ENCODE data around the gene DPP10.

DNA sequence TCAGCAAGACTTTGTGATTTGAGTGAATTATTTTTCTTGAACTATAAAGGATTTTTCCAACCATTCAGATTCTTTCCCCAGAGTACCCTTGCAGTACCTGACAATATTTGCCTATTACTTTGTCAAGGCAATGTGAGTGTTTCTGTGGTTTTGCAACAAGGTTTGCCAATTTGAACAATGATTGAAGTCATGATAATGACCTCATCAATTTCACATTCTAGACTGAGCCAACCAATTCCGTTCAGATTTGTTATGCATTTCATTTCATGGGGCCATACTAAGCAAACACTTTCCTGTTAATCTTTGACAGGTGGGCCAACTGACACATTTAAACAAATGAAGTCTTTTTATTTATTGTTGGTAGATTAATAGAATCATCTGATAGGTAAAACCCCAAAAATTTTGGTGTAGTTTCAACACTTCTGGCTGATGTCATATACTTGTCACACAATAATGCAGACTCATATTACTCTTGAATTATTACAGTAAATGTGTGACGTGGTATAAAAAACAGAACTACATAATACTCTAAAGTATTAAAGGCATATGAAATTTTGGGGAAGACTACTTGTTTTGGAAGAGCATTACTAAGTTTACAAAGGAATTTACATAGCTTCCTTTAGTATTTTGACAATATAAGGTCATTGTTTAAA, 526.4 kb downstream of the DPP10 start:
- TF ChIP-seq, protein P1, sequence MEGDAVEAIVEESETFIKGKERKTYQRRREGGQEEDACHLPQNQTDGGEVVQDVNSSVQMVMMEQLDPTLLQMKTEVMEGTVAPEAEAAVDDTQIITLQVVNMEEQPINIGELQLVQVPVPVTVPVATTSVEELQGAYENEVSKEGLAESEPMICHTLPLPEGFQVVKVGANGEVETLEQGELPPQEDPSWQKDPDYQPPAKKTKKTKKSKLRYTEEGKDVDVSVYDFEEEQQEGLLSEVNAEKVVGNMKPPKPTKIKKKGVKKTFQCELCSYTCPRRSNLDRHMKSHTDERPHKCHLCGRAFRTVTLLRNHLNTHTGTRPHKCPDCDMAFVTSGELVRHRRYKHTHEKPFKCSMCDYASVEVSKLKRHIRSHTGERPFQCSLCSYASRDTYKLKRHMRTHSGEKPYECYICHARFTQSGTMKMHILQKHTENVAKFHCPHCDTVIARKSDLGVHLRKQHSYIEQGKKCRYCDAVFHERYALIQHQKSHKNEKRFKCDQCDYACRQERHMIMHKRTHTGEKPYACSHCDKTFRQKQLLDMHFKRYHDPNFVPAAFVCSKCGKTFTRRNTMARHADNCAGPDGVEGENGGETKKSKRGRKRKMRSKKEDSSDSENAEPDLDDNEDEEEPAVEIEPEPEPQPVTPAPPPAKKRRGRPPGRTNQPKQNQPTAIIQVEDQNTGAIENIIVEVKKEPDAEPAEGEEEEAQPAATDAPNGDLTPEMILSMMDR (conservative IDR thresholded peaks at IDR 0.05; ENCODE audit: low read depth, low read length), result no peak
- no peak for TF ChIP-seq EZH2phosphoT487 (IDR thresholded peaks at IDR 0.05; ENCODE audit: borderline replicate concordance, low read length)

Data from PC-3 (cell line).